Tibial nerve (tissue), 4 donors: ENCODE results near the gene FAM50A.

Source experiments
- CTCF ChIP-seq, 5 experiments: fragments of 200-600 bp in 3 of 5; fragments of 450-650 bp in 2 of 5; sonication (generic) in 3 of 5; IDR thresholded peaks; one replicate each; pipeline ENCODE4 v1.5.1; 2016 to 2019; ENCODE audit warnings: antibody characterized with exemption in 5 of 5, mild to moderate bottlenecking in 3 of 5, moderate library complexity in 2 of 5
- EP300 ChIP-seq, 2 donors: sonication (generic); formaldehyde crosslinking; IDR thresholded peaks; one replicate each; pipeline ENCODE4 v1.6.1; 2017; ENCODE audit warnings: antibody characterized with exemption in 2 of 2, mild to moderate bottlenecking in 1 of 2
- POLR2A ChIP-seq, 2 donors: fragments of 450-650 bp; IDR thresholded peaks; one replicate each; pipeline ENCODE4 v1.6.1; 2017; ENCODE audit warnings: antibody characterized with exemption in 2 of 2, mild to moderate bottlenecking in 2 of 2, moderate library complexity in 2 of 2

- TF ChIP-seq CTCF (IDR thresholded peaks at IDR 0.05), result no peak
- peak; percentile 60 to 86 for TF ChIP-seq POLR2A (IDR thresholded peaks at IDR 0.05)
- TF ChIP-seq EP300 (IDR thresholded peaks at IDR 0.05), result no peak
Measured at GRCh38 chrX:154458116-154458953, 14.4 kb downstream of the FAM50A start, which contains the start of gene PLXNA3.
